ENCODE data around the gene ATF7.

The ATF7 gene

DNA sequence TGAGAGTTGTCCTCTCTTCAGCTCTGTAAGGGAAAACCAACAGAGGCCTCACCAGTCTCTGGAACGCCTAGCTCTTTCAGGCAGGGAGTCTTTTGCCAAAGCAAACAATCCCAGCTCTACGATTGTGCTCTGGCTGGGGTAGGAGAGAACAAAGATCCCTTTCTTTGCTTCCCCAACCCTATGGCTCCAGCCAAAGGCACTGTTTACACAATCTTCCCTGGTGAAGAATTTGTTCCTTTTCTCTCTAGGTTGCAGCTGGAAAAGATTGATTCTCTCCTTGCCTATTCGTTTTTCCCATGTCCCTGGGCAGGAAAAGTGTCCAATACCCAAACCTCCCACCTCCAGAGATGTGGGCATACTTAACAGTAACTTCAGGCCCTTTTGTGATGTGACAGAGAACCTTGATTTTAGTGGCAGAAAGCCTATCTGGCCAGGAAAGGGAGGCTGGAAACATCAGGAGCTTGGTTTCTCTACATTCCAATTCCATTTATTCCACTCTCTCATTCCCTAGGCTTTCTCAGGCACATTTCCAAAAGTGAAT is 32.9 kb upstream of the ATF7 start:
- peak; percentile 77 for ATAC-seq
- TF ChIP-seq PPARA (CRISPR knock-in tag; IDR thresholded peaks at IDR 0.05; ENCODE audit: borderline replicate concordance) (no peak), ISL1 (CRISPR knock-in tag; IDR thresholded peaks at IDR 0.05) (peak; percentile 41)

DNA sequence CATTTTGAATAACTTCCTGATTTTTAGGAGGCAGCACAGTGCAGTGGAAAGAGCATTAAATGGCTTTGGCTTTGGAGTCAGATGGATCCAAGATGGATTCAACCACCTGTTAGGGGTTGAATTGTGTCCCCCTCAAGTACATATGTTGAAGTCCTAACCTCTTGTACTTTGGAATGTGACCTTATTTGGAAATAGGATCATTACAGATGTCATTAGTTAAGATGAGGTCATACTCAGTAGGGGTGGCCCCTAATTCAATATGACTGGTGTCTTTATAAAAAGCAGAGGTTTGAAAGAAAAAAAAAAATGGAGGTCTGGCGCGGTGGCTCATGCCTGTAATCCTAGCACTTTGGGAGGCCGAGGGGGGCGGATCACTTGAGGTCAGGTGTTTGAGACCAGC is 30.9 kb upstream of the ATF7 start:
- TF ChIP-seq ESRRG (CRISPR knock-in tag; IDR thresholded peaks at IDR 0.05) (no peak), CSDC2 (CRISPR knock-in tag; IDR thresholded peaks at IDR 0.05) (no peak), ZNF8 (CRISPR knock-in tag; IDR thresholded peaks at IDR 0.05) (no peak), ZNF565 (CRISPR knock-in tag; conservative IDR thresholded peaks at IDR 0.05; ENCODE audit: low read depth) (no peak), PPARA (CRISPR knock-in tag; IDR thresholded peaks at IDR 0.05; ENCODE audit: borderline replicate concordance) (no peak), TOX (CRISPR knock-in tag; IDR thresholded peaks at IDR 0.05; ENCODE audit: borderline replicate concordance) (no peak), ISL1 (CRISPR knock-in tag; IDR thresholded peaks at IDR 0.05) (no peak), GLIS3 (CRISPR knock-in tag; IDR thresholded peaks at IDR 0.05) (no peak), ZC3H10 (CRISPR knock-in tag; IDR thresholded peaks at IDR 0.05) (no peak), ARNTL (CRISPR knock-in tag; IDR thresholded peaks at IDR 0.05; ENCODE audit: borderline replicate concordance, low read depth) (no peak), RARB (CRISPR knock-in tag; IDR thresholded peaks at IDR 0.05) (no peak), SNAI2 (CRISPR knock-in tag; IDR thresholded peaks at IDR 0.05) (no peak), BACH2 (CRISPR knock-in tag; IDR thresholded peaks at IDR 0.05; ENCODE audit: borderline replicate concordance) (no peak), ZFP3 (CRISPR knock-in tag; IDR thresholded peaks at IDR 0.05) (no peak)
- TF ChIP-seq, protein P1, sequence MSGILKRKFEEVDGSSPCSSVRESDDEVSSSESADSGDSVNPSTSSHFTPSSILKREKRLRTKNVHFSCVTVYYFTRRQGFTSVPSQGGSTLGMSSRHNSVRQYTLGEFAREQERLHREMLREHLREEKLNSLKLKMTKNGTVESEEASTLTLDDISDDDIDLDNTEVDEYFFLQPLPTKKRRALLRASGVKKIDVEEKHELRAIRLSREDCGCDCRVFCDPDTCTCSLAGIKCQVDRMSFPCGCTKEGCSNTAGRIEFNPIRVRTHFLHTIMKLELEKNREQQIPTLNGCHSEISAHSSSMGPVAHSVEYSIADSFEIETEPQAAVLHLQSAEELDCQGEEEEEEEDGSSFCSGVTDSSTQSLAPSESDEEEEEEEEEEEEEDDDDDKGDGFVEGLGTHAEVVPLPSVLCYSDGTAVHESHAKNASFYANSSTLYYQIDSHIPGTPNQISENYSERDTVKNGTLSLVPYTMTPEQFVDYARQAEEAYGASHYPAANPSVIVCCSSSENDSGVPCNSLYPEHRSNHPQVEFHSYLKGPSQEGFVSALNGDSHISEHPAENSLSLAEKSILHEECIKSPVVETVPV (CRISPR knock-in tag; IDR thresholded peaks at IDR 0.05) = no peak
- TF ChIP-seq, protein P2, sequence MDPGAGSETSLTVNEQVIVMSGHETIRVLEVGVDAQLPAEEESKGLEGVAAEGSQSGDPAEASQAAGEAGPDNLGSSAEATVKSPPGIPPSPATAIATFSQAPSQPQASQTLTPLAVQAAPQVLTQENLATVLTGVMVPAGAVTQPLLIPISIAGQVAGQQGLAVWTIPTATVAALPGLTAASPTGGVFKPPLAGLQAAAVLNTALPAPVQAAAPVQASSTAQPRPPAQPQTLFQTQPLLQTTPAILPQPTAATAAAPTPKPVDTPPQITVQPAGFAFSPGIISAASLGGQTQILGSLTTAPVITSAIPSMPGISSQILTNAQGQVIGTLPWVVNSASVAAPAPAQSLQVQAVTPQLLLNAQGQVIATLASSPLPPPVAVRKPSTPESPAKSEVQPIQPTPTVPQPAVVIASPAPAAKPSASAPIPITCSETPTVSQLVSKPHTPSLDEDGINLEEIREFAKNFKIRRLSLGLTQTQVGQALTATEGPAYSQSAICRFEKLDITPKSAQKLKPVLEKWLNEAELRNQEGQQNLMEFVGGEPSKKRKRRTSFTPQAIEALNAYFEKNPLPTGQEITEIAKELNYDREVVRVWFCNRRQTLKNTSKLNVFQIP (CRISPR knock-in tag; IDR thresholded peaks at IDR 0.05; ENCODE audit: borderline replicate concordance, low read depth) = no peak
- TF ChIP-seq, protein P3, sequence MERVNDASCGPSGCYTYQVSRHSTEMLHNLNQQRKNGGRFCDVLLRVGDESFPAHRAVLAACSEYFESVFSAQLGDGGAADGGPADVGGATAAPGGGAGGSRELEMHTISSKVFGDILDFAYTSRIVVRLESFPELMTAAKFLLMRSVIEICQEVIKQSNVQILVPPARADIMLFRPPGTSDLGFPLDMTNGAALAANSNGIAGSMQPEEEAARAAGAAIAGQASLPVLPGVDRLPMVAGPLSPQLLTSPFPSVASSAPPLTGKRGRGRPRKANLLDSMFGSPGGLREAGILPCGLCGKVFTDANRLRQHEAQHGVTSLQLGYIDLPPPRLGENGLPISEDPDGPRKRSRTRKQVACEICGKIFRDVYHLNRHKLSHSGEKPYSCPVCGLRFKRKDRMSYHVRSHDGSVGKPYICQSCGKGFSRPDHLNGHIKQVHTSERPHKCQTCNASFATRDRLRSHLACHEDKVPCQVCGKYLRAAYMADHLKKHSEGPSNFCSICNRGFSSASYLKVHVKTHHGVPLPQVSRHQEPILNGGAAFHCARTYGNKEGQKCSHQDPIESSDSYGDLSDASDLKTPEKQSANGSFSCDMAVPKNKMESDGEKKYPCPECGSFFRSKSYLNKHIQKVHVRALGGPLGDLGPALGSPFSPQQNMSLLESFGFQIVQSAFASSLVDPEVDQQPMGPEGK (CRISPR knock-in tag; IDR thresholded peaks at IDR 0.05; ENCODE audit: borderline replicate concordance) = no peak
- no peak for ATAC-seq

DNA sequence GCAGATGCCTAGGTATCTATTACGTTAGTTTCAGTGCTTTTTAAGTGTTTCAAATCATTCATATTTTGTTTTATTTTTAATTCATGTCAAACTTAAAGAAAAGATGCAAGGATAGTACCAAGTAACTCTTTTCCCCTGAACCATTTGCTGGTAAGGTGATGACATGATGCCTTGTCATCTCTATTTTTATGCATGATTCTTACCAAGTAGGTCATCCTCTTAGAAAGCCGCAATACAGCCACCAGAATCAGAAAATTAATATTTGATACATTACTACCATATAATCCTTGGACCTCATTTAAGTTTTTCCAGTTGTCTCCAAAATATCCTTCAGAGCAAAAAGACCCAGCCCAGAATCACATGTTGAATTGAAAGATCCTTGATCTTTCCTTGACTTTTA is 27.4 kb upstream of the ATF7 start:
- TF ChIP-seq ZFP3 (CRISPR knock-in tag; IDR thresholded peaks at IDR 0.05) = no peak
- TF ChIP-seq, protein P1 (CRISPR knock-in tag; IDR thresholded peaks at IDR 0.05) = no peak
- no peak for TF ChIP-seq ESRRG (CRISPR knock-in tag; IDR thresholded peaks at IDR 0.05)
- no peak for TF ChIP-seq ZC3H10 (CRISPR knock-in tag; IDR thresholded peaks at IDR 0.05)
- TF ChIP-seq, protein P4, sequence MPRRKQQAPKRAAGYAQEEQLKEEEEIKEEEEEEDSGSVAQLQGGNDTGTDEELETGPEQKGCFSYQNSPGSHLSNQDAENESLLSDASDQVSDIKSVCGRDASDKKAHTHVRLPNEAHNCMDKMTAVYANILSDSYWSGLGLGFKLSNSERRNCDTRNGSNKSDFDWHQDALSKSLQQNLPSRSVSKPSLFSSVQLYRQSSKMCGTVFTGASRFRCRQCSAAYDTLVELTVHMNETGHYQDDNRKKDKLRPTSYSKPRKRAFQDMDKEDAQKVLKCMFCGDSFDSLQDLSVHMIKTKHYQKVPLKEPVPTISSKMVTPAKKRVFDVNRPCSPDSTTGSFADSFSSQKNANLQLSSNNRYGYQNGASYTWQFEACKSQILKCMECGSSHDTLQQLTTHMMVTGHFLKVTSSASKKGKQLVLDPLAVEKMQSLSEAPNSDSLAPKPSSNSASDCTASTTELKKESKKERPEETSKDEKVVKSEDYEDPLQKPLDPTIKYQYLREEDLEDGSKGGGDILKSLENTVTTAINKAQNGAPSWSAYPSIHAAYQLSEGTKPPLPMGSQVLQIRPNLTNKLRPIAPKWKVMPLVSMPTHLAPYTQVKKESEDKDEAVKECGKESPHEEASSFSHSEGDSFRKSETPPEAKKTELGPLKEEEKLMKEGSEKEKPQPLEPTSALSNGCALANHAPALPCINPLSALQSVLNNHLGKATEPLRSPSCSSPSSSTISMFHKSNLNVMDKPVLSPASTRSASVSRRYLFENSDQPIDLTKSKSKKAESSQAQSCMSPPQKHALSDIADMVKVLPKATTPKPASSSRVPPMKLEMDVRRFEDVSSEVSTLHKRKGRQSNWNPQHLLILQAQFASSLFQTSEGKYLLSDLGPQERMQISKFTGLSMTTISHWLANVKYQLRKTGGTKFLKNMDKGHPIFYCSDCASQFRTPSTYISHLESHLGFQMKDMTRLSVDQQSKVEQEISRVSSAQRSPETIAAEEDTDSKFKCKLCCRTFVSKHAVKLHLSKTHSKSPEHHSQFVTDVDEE (CRISPR knock-in tag; IDR thresholded peaks at IDR 0.05) = no peak
- no peak for TF ChIP-seq TOX (CRISPR knock-in tag; IDR thresholded peaks at IDR 0.05; ENCODE audit: borderline replicate concordance)
- no peak for TF ChIP-seq ZNF8 (CRISPR knock-in tag; IDR thresholded peaks at IDR 0.05)
- TF ChIP-seq TCF4 (CRISPR knock-in tag; IDR thresholded peaks at IDR 0.05; ENCODE audit: borderline replicate concordance) = no peak
- TF ChIP-seq ZNF565 (CRISPR knock-in tag; conservative IDR thresholded peaks at IDR 0.05; ENCODE audit: low read depth) = no peak
- no peak for TF ChIP-seq OSR1 (CRISPR knock-in tag; IDR thresholded peaks at IDR 0.05)
- TF ChIP-seq, protein P3 (CRISPR knock-in tag; IDR thresholded peaks at IDR 0.05; ENCODE audit: borderline replicate concordance) = no peak
- no peak for TF ChIP-seq ZFP30 (CRISPR knock-in tag; IDR thresholded peaks at IDR 0.05)
- no peak for TF ChIP-seq ARNTL (CRISPR knock-in tag; IDR thresholded peaks at IDR 0.05; ENCODE audit: borderline replicate concordance, low read depth)
- TF ChIP-seq ISL1 (CRISPR knock-in tag; IDR thresholded peaks at IDR 0.05) = no peak
- TF ChIP-seq SNAI2 (CRISPR knock-in tag; IDR thresholded peaks at IDR 0.05) = no peak
- TF ChIP-seq, protein P5, sequence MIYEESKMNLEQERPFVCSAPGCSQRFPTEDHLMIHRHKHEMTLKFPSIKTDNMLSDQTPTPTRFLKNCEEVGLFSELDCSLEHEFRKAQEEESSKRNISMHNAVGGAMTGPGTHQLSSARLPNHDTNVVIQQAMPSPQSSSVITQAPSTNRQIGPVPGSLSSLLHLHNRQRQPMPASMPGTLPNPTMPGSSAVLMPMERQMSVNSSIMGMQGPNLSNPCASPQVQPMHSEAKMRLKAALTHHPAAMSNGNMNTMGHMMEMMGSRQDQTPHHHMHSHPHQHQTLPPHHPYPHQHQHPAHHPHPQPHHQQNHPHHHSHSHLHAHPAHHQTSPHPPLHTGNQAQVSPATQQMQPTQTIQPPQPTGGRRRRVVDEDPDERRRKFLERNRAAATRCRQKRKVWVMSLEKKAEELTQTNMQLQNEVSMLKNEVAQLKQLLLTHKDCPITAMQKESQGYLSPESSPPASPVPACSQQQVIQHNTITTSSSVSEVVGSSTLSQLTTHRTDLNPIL (CRISPR knock-in tag; IDR thresholded peaks at IDR 0.05; ENCODE audit: low read depth) = no peak
- ATAC-seq = no peak
